Mesothelial cell of epicardium (in vitro differentiated cells): ENCODE data around the gene GPC3. TPM values are rescaled to one million over a fixed set of nuclear protein-coding genes. Genes with fewer than 3 reads are reported as not detected.
"Not testable (repeated sequence)": the region's sequence is repeated elsewhere in the genome, so short reads cannot be mapped to it uniquely, and the experiment has no call there.

Experiments used
- DNase-seq, 2 experiments: peaks; one replicate each; pipeline ENCODE4 v3.0.0; 2021; ENCODE audit warnings: low spot score in 2 of 2; ENCODE audit not compliant: unreplicated experiment in 2 of 2
- H3K27ac Mint-ChIP-seq: 2 replicates; pipeline ENCODE4 v1.8.0; 2021; ENCODE audit warnings: mixed read lengths
- H3K27me3 Mint-ChIP-seq: 2 replicates; pipeline ENCODE4 v1.8.0; 2021; ENCODE audit warnings: low read depth, mixed read lengths
- H3K36me3 Mint-ChIP-seq: 2 replicates; pipeline ENCODE4 v1.8.0; 2021; ENCODE audit warnings: mixed read lengths
- H3K4me1 Mint-ChIP-seq: 2 replicates; pipeline ENCODE4 v1.8.0; 2021; ENCODE audit warnings: mixed read lengths
- H3K4me3 Mint-ChIP-seq: 2 replicates; pipeline ENCODE4 v1.8.0; 2021; ENCODE audit warnings: mild to moderate bottlenecking, moderate library complexity, mixed read lengths
- H3K9me3 Mint-ChIP-seq: 2 replicates; pipeline ENCODE4 v1.8.0; 2021; ENCODE audit warnings: mixed read lengths
- CTCF ChIP-seq: fragments of 200-600 bp; sonication (generic); IDR thresholded peaks from one replicate; pipeline ENCODE4 v1.5.0; 2021; ENCODE audit warnings: antibody characterized with exemption; ENCODE audit not compliant: unreplicated experiment
- total RNA-seq: library from RNA; stranded (reverse); gene quantifications from 3 replicates; pipeline ENCODE4 v1.2.1, GENCODE V29; 2021

Gene GPC3
- total RNA-seq, 1 donor from 2014 or later = 864 TPM

DNA sequence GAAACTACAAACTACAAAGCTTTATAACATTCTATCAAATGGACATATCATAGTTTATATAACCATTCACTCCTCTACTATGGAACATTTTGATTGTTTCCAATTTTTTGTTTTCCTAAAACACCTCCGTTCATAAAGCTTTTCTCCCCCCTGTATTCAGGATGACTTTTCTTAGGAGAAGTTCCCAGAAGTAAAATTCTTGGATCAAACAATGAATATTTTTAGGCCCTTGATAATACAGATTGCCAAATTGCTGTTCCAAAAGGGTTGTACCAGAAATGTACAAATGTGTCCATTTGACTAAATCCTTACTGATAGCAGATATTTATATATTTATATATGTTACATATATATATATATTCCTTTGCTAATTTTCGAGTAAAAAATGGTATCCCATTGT is 77.8 kb downstream of the GPC3 start:
- DNase-seq = no peak
- TF ChIP-seq CTCF = no peak
- Mint-ChIP-seq H3K27me3 (no peaks in the 10 kb centered on the region), H3K4me3 (no peak overlapping the region), H3K27ac (no peak overlapping the region), H3K9me3 (no peaks in the 10 kb centered on the region), H3K36me3 (peaks cover 10% of the 10 kb centered on the region), H3K4me1 (peaks cover 63% of the 10 kb centered on the region)

DNA sequence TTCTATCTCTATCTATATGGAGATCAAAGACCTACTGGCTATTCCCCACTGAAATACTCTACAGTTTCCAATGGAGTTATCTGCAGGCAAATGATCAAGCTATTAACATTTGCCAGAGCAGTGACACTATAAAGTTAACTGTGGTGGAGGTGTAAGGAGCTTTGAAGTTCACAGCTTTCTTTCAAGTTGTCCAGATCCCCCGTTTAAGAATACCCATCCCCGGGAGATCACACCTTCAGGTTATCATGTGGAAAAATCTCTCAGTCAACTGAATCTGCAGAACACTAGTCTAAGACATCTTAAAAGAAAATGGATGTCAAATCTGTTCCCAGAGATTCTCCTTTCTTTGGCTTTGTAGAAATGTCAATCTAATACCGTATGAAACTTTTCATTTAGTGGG is 80.1 kb downstream of the GPC3 start:
- Mint-ChIP-seq H3K27me3 (no peaks in the 10 kb centered on the region), H3K4me1 (peaks cover 40% of the 10 kb centered on the region), H3K36me3 (peaks cover 11% of the 10 kb centered on the region), H3K27ac (no peak overlapping the region), H3K9me3 (no peaks in the 10 kb centered on the region), H3K4me3 (no peak overlapping the region)
- DNase-seq = no peak
- TF ChIP-seq CTCF = no peak

- DNase-seq = no peak
- no peaks in the 10 kb centered on the region for H3K27me3 Mint-ChIP-seq
- H3K4me3 Mint-ChIP-seq = no peak overlapping the region
- H3K27ac Mint-ChIP-seq = peak overlapping the region; percentile 57
- peaks cover 20% of the 10 kb centered on the region for H3K4me1 Mint-ChIP-seq
- peaks cover 5% of the 10 kb centered on the region for H3K36me3 Mint-ChIP-seq
- no peaks in the 10 kb centered on the region for H3K9me3 Mint-ChIP-seq
- TF ChIP-seq CTCF = no peak
These were observed 87.7 kb downstream of the GPC3 start for GRCh38 chrX:133897593-133898163.

GRCh38 chrX:133892337-133892736 is 93.1 kb downstream of the GPC3 start:
- H3K36me3 Mint-ChIP-seq = peaks cover 29% of the 10 kb centered on the region
- no peak overlapping the region for H3K4me3 Mint-ChIP-seq
- DNase-seq = no peak
- no peaks in the 10 kb centered on the region for H3K27me3 Mint-ChIP-seq
- H3K9me3 Mint-ChIP-seq = peaks cover 9% of the 10 kb centered on the region
- peaks cover 8% of the 10 kb centered on the region for H3K4me1 Mint-ChIP-seq
- H3K27ac Mint-ChIP-seq = no peak overlapping the region
- TF ChIP-seq CTCF = no peak

GRCh38 chrX:133888984-133889383 is 96.4 kb downstream of the GPC3 start:
- Mint-ChIP-seq H3K4me3 (no peak overlapping the region), H3K36me3 (peaks cover 36% of the 10 kb centered on the region), H3K27ac (peak overlapping the region; percentile 23), H3K27me3 (no peaks in the 10 kb centered on the region), H3K9me3 (peaks cover 14% of the 10 kb centered on the region), H3K4me1 (peaks cover 6% of the 10 kb centered on the region)
- no peak for DNase-seq
- TF ChIP-seq CTCF = no peak

GRCh38 chrX:133888084-133888483 is 97.3 kb downstream of the GPC3 start:
- not testable (repeated sequence) for H3K4me1 Mint-ChIP-seq, H3K4me3 Mint-ChIP-seq, H3K27ac Mint-ChIP-seq, H3K27me3 Mint-ChIP-seq, DNase-seq
- H3K36me3 Mint-ChIP-seq = peaks cover 36% of the 10 kb centered on the region
- peaks cover 14% of the 10 kb centered on the region for H3K9me3 Mint-ChIP-seq
